GM21381 (cell line): ENCODE results near the gene SYNGR1.
"Not testable (repeated sequence)": the region's sequence is repeated elsewhere in the genome, so short reads cannot be mapped to it uniquely, and the experiment has no call there.

Experiments used
- ATAC-seq: cut with Tn5 transposase; IDR thresholded peaks from one replicate; pipeline ENCODE4 v1.9.1; 2021; ENCODE audit warnings: mild to moderate bottlenecking, moderate library complexity; ENCODE audit not compliant: unreplicated experiment

Gene SYNGR1

GRCh38 chr22:39396797-39397195 lies 47.0 kb downstream of the SYNGR1 start:
- ATAC-seq = no peak

- no peak for ATAC-seq
Observed at GRCh38 chr22:39401301-39401631, 51.5 kb downstream of the SYNGR1 start.

- ATAC-seq = no peak
Observed at GRCh38 chr22:39405346-39406085, 55.7 kb downstream of the SYNGR1 start.

GRCh38 chr22:39408173-39408572 lies 58.4 kb downstream of the SYNGR1 start:
- no peak for ATAC-seq

- ATAC-seq = no peak
Observed at GRCh38 chr22:39408807-39409206, 59.0 kb downstream of the SYNGR1 start.

GRCh38 chr22:39409516-39410029 lies 59.8 kb downstream of the SYNGR1 start:
- no peak for ATAC-seq

- no peak for ATAC-seq
Observed at GRCh38 chr22:39410264-39410663, 60.5 kb downstream of the SYNGR1 start.

GRCh38 chr22:39411828-39412365 lies 62.1 kb downstream of the SYNGR1 start:
- ATAC-seq = not testable (repeated sequence)

- ATAC-seq = not testable (repeated sequence)
Observed at GRCh38 chr22:39413204-39413603, 63.4 kb downstream of the SYNGR1 start.

- no peak for ATAC-seq
Observed at GRCh38 chr22:39414377-39414776, 64.6 kb downstream of the SYNGR1 start.

- ATAC-seq = no peak
Observed at GRCh38 chr22:39414886-39415285, 65.1 kb downstream of the SYNGR1 start.

- ATAC-seq = no peak
Observed at GRCh38 chr22:39415506-39415905, 65.7 kb downstream of the SYNGR1 start.

- ATAC-seq = no peak
Observed at GRCh38 chr22:39416319-39416718, 66.5 kb downstream of the SYNGR1 start.

GRCh38 chr22:39417641-39418040 lies 67.8 kb downstream of the SYNGR1 start:
- no peak for ATAC-seq

GRCh38 chr22:39418696-39419095 lies 68.9 kb downstream of the SYNGR1 start:
- ATAC-seq = no peak

GRCh38 chr22:39419096-39419495 lies 69.3 kb downstream of the SYNGR1 start:
- ATAC-seq = no peak

GRCh38 chr22:39419911-39420310 lies 70.1 kb downstream of the SYNGR1 start:
- no peak for ATAC-seq

GRCh38 chr22:39421691-39422090 lies 71.9 kb downstream of the SYNGR1 start:
- no peak for ATAC-seq

- no peak for ATAC-seq
Observed at GRCh38 chr22:39422101-39422500, 72.3 kb downstream of the SYNGR1 start.

GRCh38 chr22:39422721-39423120 lies 72.9 kb downstream of the SYNGR1 start:
- ATAC-seq = no peak

GRCh38 chr22:39423976-39424375 lies 74.2 kb downstream of the SYNGR1 start:
- ATAC-seq = no peak

GRCh38 chr22:39426380-39427043 lies 76.7 kb downstream of the SYNGR1 start:
- no peak for ATAC-seq
